Fibroblast of pulmonary artery (primary cell): ENCODE data around the gene TUNAR.

Experiments used
- DNase-seq: peaks from one replicate; pipeline ENCODE4 v3.0.0-alpha.2; 2010; ENCODE audit warnings: low read depth
- H3K4me3 ChIP-seq: replicated peaks from 2 replicates; pipeline ENCODE4 v1.5.1; 2011; ENCODE audit warnings: low read depth, mild to moderate bottlenecking, control low read depth, low read length, moderate library complexity
- TF ChIP-seq, protein P1 (sequence below): IDR thresholded peaks from 2 replicates; pipeline ENCODE4 v1.5.1; 2011; ENCODE audit warnings: mild to moderate bottlenecking, control low read depth, low read length, inconsistent platforms; ENCODE audit errors: missing control alignments

Gene TUNAR

GRCh38 chr14:95869776-95870175, 6.9 kb upstream of the TUNAR start:
- no peak overlapping the region for H3K4me3 ChIP-seq
- TF ChIP-seq, protein P1, sequence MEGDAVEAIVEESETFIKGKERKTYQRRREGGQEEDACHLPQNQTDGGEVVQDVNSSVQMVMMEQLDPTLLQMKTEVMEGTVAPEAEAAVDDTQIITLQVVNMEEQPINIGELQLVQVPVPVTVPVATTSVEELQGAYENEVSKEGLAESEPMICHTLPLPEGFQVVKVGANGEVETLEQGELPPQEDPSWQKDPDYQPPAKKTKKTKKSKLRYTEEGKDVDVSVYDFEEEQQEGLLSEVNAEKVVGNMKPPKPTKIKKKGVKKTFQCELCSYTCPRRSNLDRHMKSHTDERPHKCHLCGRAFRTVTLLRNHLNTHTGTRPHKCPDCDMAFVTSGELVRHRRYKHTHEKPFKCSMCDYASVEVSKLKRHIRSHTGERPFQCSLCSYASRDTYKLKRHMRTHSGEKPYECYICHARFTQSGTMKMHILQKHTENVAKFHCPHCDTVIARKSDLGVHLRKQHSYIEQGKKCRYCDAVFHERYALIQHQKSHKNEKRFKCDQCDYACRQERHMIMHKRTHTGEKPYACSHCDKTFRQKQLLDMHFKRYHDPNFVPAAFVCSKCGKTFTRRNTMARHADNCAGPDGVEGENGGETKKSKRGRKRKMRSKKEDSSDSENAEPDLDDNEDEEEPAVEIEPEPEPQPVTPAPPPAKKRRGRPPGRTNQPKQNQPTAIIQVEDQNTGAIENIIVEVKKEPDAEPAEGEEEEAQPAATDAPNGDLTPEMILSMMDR = no peak
- DNase-seq = no peak

- TF ChIP-seq, protein P1 = no peak
- H3K4me3 ChIP-seq = no peak overlapping the region
- DNase-seq = no peak
Measured at GRCh38 chr14:95870772-95871171, 5.9 kb upstream of the TUNAR start.

DNA sequence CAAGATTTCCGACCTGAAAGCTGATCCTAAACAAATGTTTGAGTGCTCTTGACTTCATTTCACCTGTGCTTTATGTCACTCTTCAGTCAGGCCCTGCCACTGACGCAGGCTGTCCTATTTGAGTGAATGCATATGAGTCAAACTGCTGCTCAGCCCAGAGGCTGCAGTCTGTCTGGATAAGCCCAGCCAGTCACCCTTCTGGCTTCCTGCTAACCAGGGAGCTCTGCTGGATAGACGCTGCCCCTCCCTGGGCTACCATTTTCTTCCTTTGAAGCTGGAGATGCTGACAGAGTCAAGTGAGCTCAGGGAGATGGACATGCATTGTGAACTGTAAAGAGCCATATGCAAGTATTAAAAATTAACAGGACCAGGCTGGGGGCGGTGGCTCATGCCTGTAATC, 5.1 kb upstream of the TUNAR start:
- TF ChIP-seq, protein P1 = no peak

DNA sequence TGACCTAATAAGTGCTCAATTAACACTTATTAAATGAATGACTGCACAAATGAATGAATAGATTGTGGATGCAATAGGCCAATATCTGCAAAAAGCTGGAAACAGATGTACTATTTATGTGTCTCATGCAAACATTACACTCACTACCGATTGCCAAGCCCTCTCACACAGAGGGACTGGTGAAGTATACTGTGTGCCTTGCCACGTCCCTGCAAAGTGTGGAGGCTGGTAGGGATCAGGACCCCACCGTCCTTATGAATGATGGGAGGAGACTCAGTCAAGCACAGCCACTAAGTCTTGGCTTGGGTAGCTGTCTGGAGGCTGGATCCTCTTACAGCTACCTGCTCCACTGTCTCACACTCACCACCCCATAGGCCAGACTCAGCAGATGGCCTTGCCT, 3.9 kb upstream of the TUNAR start:
- DNase-seq = no peak
- TF ChIP-seq, protein P1 = no peak
- H3K4me3 ChIP-seq = no peak overlapping the region

More for the DNA sequence above, 5.1 kb upstream of the TUNAR start:
- DNase-seq = no peak
- no peak overlapping the region for H3K4me3 ChIP-seq

- DNase-seq = no peak
- no peak overlapping the region for H3K4me3 ChIP-seq
- TF ChIP-seq, protein P1 = no peak
Measured at GRCh38 chr14:95875831-95876760, 536 bp upstream of the TUNAR start.

- no peak for DNase-seq
- TF ChIP-seq, protein P1 = no peak
- H3K4me3 ChIP-seq = no peak overlapping the region
Measured at GRCh38 chr14:95877633-95878032, 1.0 kb downstream of the TUNAR start.
